GM12873 (cell line): ENCODE results near the gene ZSCAN22.

Experiments
- CTCF ChIP-seq: IDR thresholded peaks from 2 replicates; pipeline ENCODE4 v1.5.1; 2012; ENCODE audit warnings: low read depth, mild to moderate bottlenecking, moderate library complexity, low read length, control low read depth; ENCODE audit not compliant: insufficient read depth; ENCODE audit errors: missing control alignments

ZSCAN22 gene

GRCh38 chr19:58349590-58349989 lies 22.8 kb downstream of the ZSCAN22 start:
- TF ChIP-seq CTCF: no peak

- no peak for TF ChIP-seq CTCF
These were observed 23.4 kb downstream of the ZSCAN22 start for GRCh38 chr19:58350001-58350861.

GRCh38 chr19:58350871-58351557 lies 24.2 kb downstream of the ZSCAN22 start:
- TF ChIP-seq CTCF: no peak

GRCh38 chr19:58351558-58351878 lies 24.7 kb downstream of the ZSCAN22 start:
- TF ChIP-seq CTCF: no peak

GRCh38 chr19:58351990-58352755 lies 25.4 kb downstream of the ZSCAN22 start:
- TF ChIP-seq CTCF: no peak

GRCh38 chr19:58352760-58353671 lies 26.2 kb downstream of the ZSCAN22 start, which contains the start of gene A1BG:
Gene A1BG, minus strand, starts transcription at chr19:58353492. Its CDS starts 55 bp downstream, at chr19:58353437.
- TF ChIP-seq CTCF: no peak
